Measurements from ENCODE around the gene PRCP. TPM values are rescaled to one million over a fixed set of nuclear protein-coding genes. Genes with fewer than 3 reads are reported as not detected.

Gene PRCP
- total RNA-seq, 1 experiment from 2014 or later = 57.0 TPM

DNA sequence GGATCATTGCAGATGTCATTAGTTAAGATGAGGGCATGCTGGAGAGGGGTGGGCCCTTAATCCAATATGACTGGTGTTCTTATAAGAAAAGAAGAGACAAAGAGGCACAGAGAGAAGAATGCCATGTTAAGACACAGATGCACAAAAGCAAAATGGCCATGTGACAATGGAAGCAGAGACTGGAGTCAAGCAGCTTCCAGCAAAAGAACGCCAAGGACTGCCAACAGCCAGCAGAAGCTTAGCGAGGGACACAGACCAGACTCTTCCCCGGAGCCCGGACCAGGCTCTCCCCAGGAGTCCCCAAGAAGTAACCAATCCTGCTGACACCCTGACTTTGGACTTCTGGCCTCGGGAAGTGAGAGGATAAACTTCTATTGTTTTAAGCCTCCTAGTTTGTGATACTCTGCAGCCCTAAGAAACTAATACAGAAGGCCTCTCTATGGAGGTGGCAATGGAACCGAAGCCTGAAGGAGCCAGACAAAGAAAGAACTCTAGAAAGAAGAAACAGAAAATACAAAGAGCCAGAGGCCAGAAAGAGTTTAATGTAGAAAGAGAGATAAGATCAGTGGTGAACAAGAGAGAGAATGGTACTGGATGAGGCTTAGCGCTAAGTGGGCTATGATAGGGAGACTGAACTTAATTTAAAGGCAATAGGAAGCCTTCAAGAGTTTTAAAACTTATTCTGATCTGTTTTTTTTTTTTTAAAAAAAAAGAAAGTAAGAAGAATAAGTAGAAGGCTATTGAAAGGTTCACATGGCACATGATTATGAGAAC, 27.7 kb downstream of the PRCP start:
- Histone ChIP-seq H3K4me1 (ENCODE audit: control insufficient read depth, insufficient read depth, low read length) (peaks cover 7% of the 10 kb centered on the region; the same call in 1 of the 2 replicates), H3K9me3 (ENCODE audit: control insufficient read depth, insufficient read depth, low read depth, low read length) (no peaks in the 10 kb centered on the region), H3K27me3 (ENCODE audit: control insufficient read depth, insufficient read depth, low read length) (no peaks in the 10 kb centered on the region), H3K27ac (ENCODE audit: low read length) (no peak overlapping the region), H3K36me3 (ENCODE audit: control insufficient read depth, insufficient read depth, low read length) (no peaks in the 10 kb centered on the region), H3K4me3 (ENCODE audit: low read depth in 2 of 2, low read length in 2 of 2) (no peak overlapping the region)
- POLR2A ChIA-PET = no interaction called here
- BruUV-seq (replicated peaks) = no TSS peak
- intact Hi-C loops (cut with micrococcal nuclease; ENCODE audit: unreplicated experiment) = no loop called here
- no peak for DNase-seq (ENCODE audit: low read depth, low spot score)
- in situ Hi-C loops (cut with HindIII; ENCODE audit: low pct_unique_long_range_greater_than_20kb, low sequenced_read_pairs) = no loop called here
- CTCF ChIA-PET = no interaction called here
- TF ChIP-seq POLR2AphosphoS5 (IDR thresholded peaks at IDR 0.05; ENCODE audit: low read depth, low read length) (no peak), SIN3A (IDR thresholded peaks at IDR 0.05; ENCODE audit: borderline replicate concordance, insufficient read depth, low read depth, low read length) (no peak), TCF7L2 (IDR thresholded peaks at IDR 0.05; ENCODE audit: low read depth, low read length) (no peak)
- TF ChIP-seq, protein P1, sequence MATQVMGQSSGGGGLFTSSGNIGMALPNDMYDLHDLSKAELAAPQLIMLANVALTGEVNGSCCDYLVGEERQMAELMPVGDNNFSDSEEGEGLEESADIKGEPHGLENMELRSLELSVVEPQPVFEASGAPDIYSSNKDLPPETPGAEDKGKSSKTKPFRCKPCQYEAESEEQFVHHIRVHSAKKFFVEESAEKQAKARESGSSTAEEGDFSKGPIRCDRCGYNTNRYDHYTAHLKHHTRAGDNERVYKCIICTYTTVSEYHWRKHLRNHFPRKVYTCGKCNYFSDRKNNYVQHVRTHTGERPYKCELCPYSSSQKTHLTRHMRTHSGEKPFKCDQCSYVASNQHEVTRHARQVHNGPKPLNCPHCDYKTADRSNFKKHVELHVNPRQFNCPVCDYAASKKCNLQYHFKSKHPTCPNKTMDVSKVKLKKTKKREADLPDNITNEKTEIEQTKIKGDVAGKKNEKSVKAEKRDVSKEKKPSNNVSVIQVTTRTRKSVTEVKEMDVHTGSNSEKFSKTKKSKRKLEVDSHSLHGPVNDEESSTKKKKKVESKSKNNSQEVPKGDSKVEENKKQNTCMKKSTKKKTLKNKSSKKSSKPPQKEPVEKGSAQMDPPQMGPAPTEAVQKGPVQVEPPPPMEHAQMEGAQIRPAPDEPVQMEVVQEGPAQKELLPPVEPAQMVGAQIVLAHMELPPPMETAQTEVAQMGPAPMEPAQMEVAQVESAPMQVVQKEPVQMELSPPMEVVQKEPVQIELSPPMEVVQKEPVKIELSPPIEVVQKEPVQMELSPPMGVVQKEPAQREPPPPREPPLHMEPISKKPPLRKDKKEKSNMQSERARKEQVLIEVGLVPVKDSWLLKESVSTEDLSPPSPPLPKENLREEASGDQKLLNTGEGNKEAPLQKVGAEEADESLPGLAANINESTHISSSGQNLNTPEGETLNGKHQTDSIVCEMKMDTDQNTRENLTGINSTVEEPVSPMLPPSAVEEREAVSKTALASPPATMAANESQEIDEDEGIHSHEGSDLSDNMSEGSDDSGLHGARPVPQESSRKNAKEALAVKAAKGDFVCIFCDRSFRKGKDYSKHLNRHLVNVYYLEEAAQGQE (IDR thresholded peaks at IDR 0.05; ENCODE audit: insufficient read depth in 1 of 2, low read depth in 2 of 2, low read length in 1 of 2) = no peak
- TF ChIP-seq, protein P2, sequence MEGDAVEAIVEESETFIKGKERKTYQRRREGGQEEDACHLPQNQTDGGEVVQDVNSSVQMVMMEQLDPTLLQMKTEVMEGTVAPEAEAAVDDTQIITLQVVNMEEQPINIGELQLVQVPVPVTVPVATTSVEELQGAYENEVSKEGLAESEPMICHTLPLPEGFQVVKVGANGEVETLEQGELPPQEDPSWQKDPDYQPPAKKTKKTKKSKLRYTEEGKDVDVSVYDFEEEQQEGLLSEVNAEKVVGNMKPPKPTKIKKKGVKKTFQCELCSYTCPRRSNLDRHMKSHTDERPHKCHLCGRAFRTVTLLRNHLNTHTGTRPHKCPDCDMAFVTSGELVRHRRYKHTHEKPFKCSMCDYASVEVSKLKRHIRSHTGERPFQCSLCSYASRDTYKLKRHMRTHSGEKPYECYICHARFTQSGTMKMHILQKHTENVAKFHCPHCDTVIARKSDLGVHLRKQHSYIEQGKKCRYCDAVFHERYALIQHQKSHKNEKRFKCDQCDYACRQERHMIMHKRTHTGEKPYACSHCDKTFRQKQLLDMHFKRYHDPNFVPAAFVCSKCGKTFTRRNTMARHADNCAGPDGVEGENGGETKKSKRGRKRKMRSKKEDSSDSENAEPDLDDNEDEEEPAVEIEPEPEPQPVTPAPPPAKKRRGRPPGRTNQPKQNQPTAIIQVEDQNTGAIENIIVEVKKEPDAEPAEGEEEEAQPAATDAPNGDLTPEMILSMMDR (IDR thresholded peaks at IDR 0.05) = no peak
- ATAC-seq = no peak

DNA sequence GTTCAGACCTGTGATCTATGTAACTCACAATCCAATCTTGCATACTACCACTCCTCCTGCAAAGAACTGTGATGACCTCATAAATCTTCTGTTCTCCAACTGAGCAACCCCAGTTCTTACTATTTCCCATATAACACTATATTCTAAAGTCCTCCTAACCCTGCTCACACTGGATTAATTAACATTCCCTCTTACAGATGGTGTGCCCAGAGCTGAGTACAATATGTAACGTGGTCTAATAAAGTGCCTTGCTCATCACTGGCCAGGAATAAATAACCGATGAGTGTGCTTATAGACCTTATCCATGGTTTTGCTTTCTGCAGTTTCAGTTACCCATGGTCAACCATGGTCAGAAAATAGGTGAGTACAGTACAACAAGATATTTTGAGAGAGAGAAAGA, 28.6 kb downstream of the PRCP start:
- intact Hi-C loops (cut with micrococcal nuclease; ENCODE audit: unreplicated experiment) = no loop called here
- no peaks in the 10 kb centered on the region for H3K27me3 ChIP-seq (ENCODE audit: control insufficient read depth, insufficient read depth, low read length)
- H3K9me3 ChIP-seq (ENCODE audit: control insufficient read depth, insufficient read depth, low read depth, low read length) = no peaks in the 10 kb centered on the region
- H3K36me3 ChIP-seq (ENCODE audit: control insufficient read depth, insufficient read depth, low read length) = no peaks in the 10 kb centered on the region
- ATAC-seq (no peak), DNase-seq (ENCODE audit: low read depth, low spot score) (no peak)
- peaks cover 10% of the 10 kb centered on the region; the same call in 1 of the 2 replicates for H3K4me1 ChIP-seq (ENCODE audit: control insufficient read depth, insufficient read depth, low read length)
- H3K27ac ChIP-seq (ENCODE audit: low read length) = no peak overlapping the region
- POLR2A ChIA-PET = interaction anchor here (0.7 kb wide), 1 partner anchor 39 kb away, joined by 11 read pairs; no protein-coding TSS in a partner anchor
- CTCF ChIA-PET = no interaction called here
- in situ Hi-C loops (cut with HindIII; ENCODE audit: low pct_unique_long_range_greater_than_20kb, low sequenced_read_pairs) = no loop called here
- no TSS peak for BruUV-seq (replicated peaks)
- H3K4me3 ChIP-seq (ENCODE audit: low read depth in 2 of 2, low read length in 2 of 2) = no peak overlapping the region
- TF ChIP-seq SIN3A (IDR thresholded peaks at IDR 0.05; ENCODE audit: borderline replicate concordance, insufficient read depth, low read depth, low read length) (no peak), TCF7L2 (IDR thresholded peaks at IDR 0.05; ENCODE audit: low read depth, low read length) (no peak), POLR2AphosphoS5 (IDR thresholded peaks at IDR 0.05; ENCODE audit: low read depth, low read length) (no peak)
- TF ChIP-seq, protein P1 (IDR thresholded peaks at IDR 0.05; ENCODE audit: insufficient read depth in 1 of 2, low read depth in 2 of 2, low read length in 1 of 2) = no peak
- TF ChIP-seq, protein P2 (IDR thresholded peaks at IDR 0.05) = no peak
